ENCODE results near the gene WSB1.

- TF ChIP-seq, protein P1, sequence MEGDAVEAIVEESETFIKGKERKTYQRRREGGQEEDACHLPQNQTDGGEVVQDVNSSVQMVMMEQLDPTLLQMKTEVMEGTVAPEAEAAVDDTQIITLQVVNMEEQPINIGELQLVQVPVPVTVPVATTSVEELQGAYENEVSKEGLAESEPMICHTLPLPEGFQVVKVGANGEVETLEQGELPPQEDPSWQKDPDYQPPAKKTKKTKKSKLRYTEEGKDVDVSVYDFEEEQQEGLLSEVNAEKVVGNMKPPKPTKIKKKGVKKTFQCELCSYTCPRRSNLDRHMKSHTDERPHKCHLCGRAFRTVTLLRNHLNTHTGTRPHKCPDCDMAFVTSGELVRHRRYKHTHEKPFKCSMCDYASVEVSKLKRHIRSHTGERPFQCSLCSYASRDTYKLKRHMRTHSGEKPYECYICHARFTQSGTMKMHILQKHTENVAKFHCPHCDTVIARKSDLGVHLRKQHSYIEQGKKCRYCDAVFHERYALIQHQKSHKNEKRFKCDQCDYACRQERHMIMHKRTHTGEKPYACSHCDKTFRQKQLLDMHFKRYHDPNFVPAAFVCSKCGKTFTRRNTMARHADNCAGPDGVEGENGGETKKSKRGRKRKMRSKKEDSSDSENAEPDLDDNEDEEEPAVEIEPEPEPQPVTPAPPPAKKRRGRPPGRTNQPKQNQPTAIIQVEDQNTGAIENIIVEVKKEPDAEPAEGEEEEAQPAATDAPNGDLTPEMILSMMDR (IDR thresholded peaks at IDR 0.05; ENCODE audit: low read depth, low read length, poor library complexity, severe bottlenecking) = no peak
- TF ChIP-seq EZH2phosphoT487 (IDR thresholded peaks at IDR 0.05; ENCODE audit: borderline replicate concordance, low read length) = no peak
Measured at GRCh38 chr17:27356091-27356705, 62.3 kb downstream of the WSB1 start.

Data from DOHH2 (cell line).